GM23338 (cell line): ENCODE results near the gene ANO6.

Experiments
- POLR2AphosphoS5 ChIP-seq: IDR thresholded peaks from 2 replicates; pipeline ENCODE4 v1.6.1; 2016; ENCODE audit warnings: antibody characterized with exemption, low read depth
- STAT1 ChIP-seq: IDR thresholded peaks from one replicate; pipeline ENCODE4 v1.6.1; 2016; ENCODE audit warnings: antibody characterized with exemption; ENCODE audit not compliant: unreplicated experiment
- ZNF114 ChIP-seq: fragments of 250-450 bp; sonication (Bioruptor Pico); IDR thresholded peaks from 2 replicates; pipeline ENCODE4 v1.5.0; 2020; ENCODE audit warnings: mild to moderate bottlenecking, moderate library complexity
- TF ChIP-seq, protein P1 (sequence below), 2 experiments: fragments of 200-600 bp in 1 of 2; sonication (generic) in 1 of 2; conservative IDR thresholded peaks; 2 replicates each; pipeline versions ENCODE4 v1.5.1 to v1.6.1; 2016 to 2017; ENCODE audit warnings: antibody characterized with exemption in 2 of 2, low read depth in 2 of 2, mild to moderate bottlenecking in 2 of 2, moderate library complexity in 1 of 2

DNA sequence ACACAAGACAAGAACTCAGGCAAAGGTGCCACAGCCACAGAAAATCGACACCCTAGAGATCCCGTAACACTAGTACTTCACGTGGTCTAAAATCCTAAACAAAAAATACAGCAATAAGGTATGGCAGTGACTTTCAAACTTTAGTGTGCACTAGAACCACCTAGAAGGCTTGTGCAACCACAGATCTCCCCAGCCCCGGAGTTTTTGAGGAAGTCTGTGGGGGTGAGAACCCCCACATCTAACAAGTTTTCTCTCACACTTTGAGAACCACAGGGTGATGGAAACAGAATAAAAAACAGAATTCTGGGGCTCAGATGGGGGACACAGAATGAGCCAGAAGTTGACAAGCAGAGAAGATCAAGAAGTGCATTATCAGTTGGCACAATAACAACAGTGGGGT is 254.0 kb downstream of the ANO6 start:
- TF ChIP-seq, protein P1, sequence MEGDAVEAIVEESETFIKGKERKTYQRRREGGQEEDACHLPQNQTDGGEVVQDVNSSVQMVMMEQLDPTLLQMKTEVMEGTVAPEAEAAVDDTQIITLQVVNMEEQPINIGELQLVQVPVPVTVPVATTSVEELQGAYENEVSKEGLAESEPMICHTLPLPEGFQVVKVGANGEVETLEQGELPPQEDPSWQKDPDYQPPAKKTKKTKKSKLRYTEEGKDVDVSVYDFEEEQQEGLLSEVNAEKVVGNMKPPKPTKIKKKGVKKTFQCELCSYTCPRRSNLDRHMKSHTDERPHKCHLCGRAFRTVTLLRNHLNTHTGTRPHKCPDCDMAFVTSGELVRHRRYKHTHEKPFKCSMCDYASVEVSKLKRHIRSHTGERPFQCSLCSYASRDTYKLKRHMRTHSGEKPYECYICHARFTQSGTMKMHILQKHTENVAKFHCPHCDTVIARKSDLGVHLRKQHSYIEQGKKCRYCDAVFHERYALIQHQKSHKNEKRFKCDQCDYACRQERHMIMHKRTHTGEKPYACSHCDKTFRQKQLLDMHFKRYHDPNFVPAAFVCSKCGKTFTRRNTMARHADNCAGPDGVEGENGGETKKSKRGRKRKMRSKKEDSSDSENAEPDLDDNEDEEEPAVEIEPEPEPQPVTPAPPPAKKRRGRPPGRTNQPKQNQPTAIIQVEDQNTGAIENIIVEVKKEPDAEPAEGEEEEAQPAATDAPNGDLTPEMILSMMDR (conservative IDR thresholded peaks at IDR 0.05; ENCODE audit: low read depth in 2 of 2): no peak
- no peak for TF ChIP-seq STAT1
- no peak for TF ChIP-seq ZNF114 (CRISPR knock-in tag)
- TF ChIP-seq POLR2AphosphoS5: no peak
